ENCODE measurements around the gene PAPLN.

PAPLN gene

GRCh38 chr14:73266317-73266716, 29.0 kb downstream of the PAPLN start:
- Histone ChIP-seq H3K4me1 (peaks cover 4% of the 10 kb centered on the region), H3K27me3 (ENCODE audit: control insufficient read depth, insufficient read depth, low read length) (no peaks in the 10 kb centered on the region), H3K9me3 (ENCODE audit: control insufficient read depth, low read length) (no peaks in the 10 kb centered on the region), H3K4me2 (ENCODE audit: low read length) (no peak overlapping the region), H3K79me2 (no peaks in the 10 kb centered on the region), H3K9ac (no peak overlapping the region), H3K4me3 (ENCODE audit: low read depth, low read length) (no peak overlapping the region), H2AFZ (no peak overlapping the region), H3K27ac (no peak overlapping the region), H3K36me3 (ENCODE audit: control insufficient read depth, insufficient read depth, low read length) (no peaks in the 10 kb centered on the region)
- TF ChIP-seq CTCF (IDR thresholded peaks at IDR 0.05): no peak

- Histone ChIP-seq H3K9me3 (ENCODE audit: control insufficient read depth, low read length) (no peaks in the 10 kb centered on the region), H2AFZ (no peak overlapping the region), H3K79me2 (no peaks in the 10 kb centered on the region), H3K4me1 (peaks cover 4% of the 10 kb centered on the region), H3K4me2 (ENCODE audit: low read length) (no peak overlapping the region), H3K27ac (no peak overlapping the region), H3K4me3 (ENCODE audit: low read depth, low read length) (no peak overlapping the region), H3K9ac (no peak overlapping the region), H3K27me3 (ENCODE audit: control insufficient read depth, insufficient read depth, low read length) (no peaks in the 10 kb centered on the region), H3K36me3 (ENCODE audit: control insufficient read depth, insufficient read depth, low read length) (no peaks in the 10 kb centered on the region)
- no peak for TF ChIP-seq CTCF (IDR thresholded peaks at IDR 0.05)
Measured at GRCh38 chr14:73267474-73267873, 30.2 kb downstream of the PAPLN start.

- TF ChIP-seq CTCF (IDR thresholded peaks at IDR 0.05): no peak
- H3K27ac ChIP-seq: no peak overlapping the region
- H3K4me2 ChIP-seq (ENCODE audit: low read length): peak overlapping the region; percentile 59
Measured at GRCh38 chr14:73269729-73270531, 32.6 kb downstream of the PAPLN start.

GRCh38 chr14:73272393-73272792, 35.1 kb downstream of the PAPLN start:
- no peaks in the 10 kb centered on the region for H3K9me3 ChIP-seq (ENCODE audit: control insufficient read depth, low read length)
- H3K27me3 ChIP-seq (ENCODE audit: control insufficient read depth, insufficient read depth, low read length): no peaks in the 10 kb centered on the region
- no peaks in the 10 kb centered on the region for H3K36me3 ChIP-seq (ENCODE audit: control insufficient read depth, insufficient read depth, low read length)
- no peak overlapping the region for H3K9ac ChIP-seq
- H3K27ac ChIP-seq: no peak overlapping the region
- no peaks in the 10 kb centered on the region for H3K79me2 ChIP-seq
- peaks cover 4% of the 10 kb centered on the region for H3K4me1 ChIP-seq
- TF ChIP-seq CTCF (IDR thresholded peaks at IDR 0.05): no peak
- H3K4me3 ChIP-seq (ENCODE audit: low read depth, low read length): no peak overlapping the region
- no peak overlapping the region for H3K4me2 ChIP-seq (ENCODE audit: low read length)
- H2AFZ ChIP-seq: no peak overlapping the region

More at GRCh38 chr14:73269729-73270531, 32.6 kb downstream of the PAPLN start:
- peaks cover 4% of the 10 kb centered on the region for H3K4me1 ChIP-seq
- no peak overlapping the region for H3K9ac ChIP-seq
- no peak overlapping the region for H3K4me3 ChIP-seq (ENCODE audit: low read depth, low read length)
- H3K79me2 ChIP-seq: no peaks in the 10 kb centered on the region
- no peaks in the 10 kb centered on the region for H3K36me3 ChIP-seq (ENCODE audit: control insufficient read depth, insufficient read depth, low read length)
- no peaks in the 10 kb centered on the region for H3K27me3 ChIP-seq (ENCODE audit: control insufficient read depth, insufficient read depth, low read length)
- H3K9me3 ChIP-seq (ENCODE audit: control insufficient read depth, low read length): no peaks in the 10 kb centered on the region
- peak overlapping the region; percentile 63 for H2AFZ ChIP-seq

GRCh38 chr14:73273799-73274198, 36.5 kb downstream of the PAPLN start:
- no peaks in the 10 kb centered on the region for H3K9me3 ChIP-seq (ENCODE audit: control insufficient read depth, low read length)
- H3K9ac ChIP-seq: no peak overlapping the region
- TF ChIP-seq CTCF (IDR thresholded peaks at IDR 0.05): no peak
- no peak overlapping the region for H3K27ac ChIP-seq
- H3K79me2 ChIP-seq: no peaks in the 10 kb centered on the region
- no peak overlapping the region for H3K4me2 ChIP-seq (ENCODE audit: low read length)
- H3K4me3 ChIP-seq (ENCODE audit: low read depth, low read length): no peak overlapping the region
- H3K4me1 ChIP-seq: peaks cover 4% of the 10 kb centered on the region
- no peak overlapping the region for H2AFZ ChIP-seq
- no peaks in the 10 kb centered on the region for H3K27me3 ChIP-seq (ENCODE audit: control insufficient read depth, insufficient read depth, low read length)
- H3K36me3 ChIP-seq (ENCODE audit: control insufficient read depth, insufficient read depth, low read length): no peaks in the 10 kb centered on the region
